ENCODE results near the gene TAF11L7. TPM values are rescaled to one million over a fixed set of nuclear protein-coding genes. Genes with fewer than 3 reads are reported as not detected.

The TAF11L7 gene
- total RNA-seq, 2 donors from 2014 or later, result not detected

Small RNA genes within 50 kb of the gene (small RNA-seq; reads per million reads assigned to genes)
- gene AC233724.3 (not detected), gene AC233724.6 (not detected), gene AC233724.7 (not detected)

Other genes with a start within 250 kb of the TAF11L7 start
- gene TAF11L2, start 87.5 kb downstream of the TAF11L7 start, total RNA-seq, result not detected
- not detected for gene TAF11L3, start 67.4 kb downstream of the TAF11L7 start, total RNA-seq
- not detected for gene TAF11L4, start 64.0 kb downstream of the TAF11L7 start, total RNA-seq
- not detected for gene TAF11L5, start 60.5 kb downstream of the TAF11L7 start, total RNA-seq
- gene TAF11L6, start 57.1 kb downstream of the TAF11L7 start, total RNA-seq, result not detected
- gene TAF11L8, start 5.2 kb upstream of the TAF11L7 start, total RNA-seq, result not detected
- gene TAF11L9, start 8.6 kb upstream of the TAF11L7 start, total RNA-seq, result not detected
- gene TAF11L10, start 12.1 kb upstream of the TAF11L7 start, total RNA-seq, result not detected
- gene TAF11L11, start 18.4 kb upstream of the TAF11L7 start, total RNA-seq, result not detected
- not detected for gene TAF11L12, start 24.6 kb upstream of the TAF11L7 start, total RNA-seq
- not detected for gene TAF11L13, start 46.3 kb upstream of the TAF11L7 start, total RNA-seq
- not detected for gene TAF11L14, start 48.7 kb upstream of the TAF11L7 start, total RNA-seq

Data from body of pancreas (tissue), 2 donors.